ENCODE results near the gene KCNH4. TPM values are rescaled to one million over a fixed set of nuclear protein-coding genes. Genes with fewer than 3 reads are reported as not detected.
"Not testable (repeated sequence)": the region's sequence is repeated elsewhere in the genome, so short reads cannot be mapped to it uniquely, and the experiment has no call there.

The KCNH4 gene
- total and polyA plus RNA-seq, 4 donors = 0.30 to 2.1 (median 0.78) TPM

- peaks cover 26% of the 10 kb centered on the region for H3K4me1 ChIP-seq (ENCODE audit: control insufficient read depth, insufficient read depth, low read length)
- 71% methylated on average over 8 of the region's 8 CpGs for WGBS (ENCODE audit: insufficient coverage)
- peaks cover 17% of the 10 kb centered on the region for H3K36me3 ChIP-seq (ENCODE audit: control insufficient read depth, insufficient read depth, low read length)
- H3K4me3 ChIP-seq (ENCODE audit: low read depth, low read length) = no peak overlapping the region
- no peak overlapping the region for H3K27ac ChIP-seq (ENCODE audit: low read depth, low read length)
- no peaks in the 10 kb centered on the region for H3K9me3 ChIP-seq (ENCODE audit: control insufficient read depth, insufficient read depth, low read length)
- no peak for DNase-seq (ENCODE audit: low read depth in 4 of 6, low spot score in 6 of 6)
- no peaks in the 10 kb centered on the region for H3K27me3 ChIP-seq (ENCODE audit: control insufficient read depth, insufficient read depth, low read length)
These were observed 39.6 kb downstream of the KCNH4 start for GRCh38 chr17:42141382-42141781.

GRCh38 chr17:42140690-42141089 lies 40.3 kb downstream of the KCNH4 start:
- WGBS (ENCODE audit: insufficient coverage) = 100% methylated on average over 4 of the region's 7 CpGs
- peaks cover 17% of the 10 kb centered on the region for H3K36me3 ChIP-seq (ENCODE audit: control insufficient read depth, insufficient read depth, low read length)
- not testable (repeated sequence) for H3K27me3 ChIP-seq (ENCODE audit: control insufficient read depth, insufficient read depth, low read length); DNase-seq (ENCODE audit: low read depth in 4 of 6, low spot score in 6 of 6); H3K9me3 ChIP-seq (ENCODE audit: control insufficient read depth, insufficient read depth, low read length); H3K27ac ChIP-seq (ENCODE audit: low read depth, low read length); H3K4me3 ChIP-seq (ENCODE audit: low read depth, low read length)
- H3K4me1 ChIP-seq (ENCODE audit: control insufficient read depth, insufficient read depth, low read length) = peaks cover 26% of the 10 kb centered on the region

- DNase-seq (ENCODE audit: low read depth in 4 of 6, low spot score in 6 of 6) = no peak
- Histone ChIP-seq H3K27ac (ENCODE audit: low read depth, low read length) (no peak overlapping the region), H3K4me3 (ENCODE audit: low read depth, low read length) (no peak overlapping the region), H3K27me3 (ENCODE audit: control insufficient read depth, insufficient read depth, low read length) (no peaks in the 10 kb centered on the region), H3K9me3 (ENCODE audit: control insufficient read depth, insufficient read depth, low read length) (no peaks in the 10 kb centered on the region), H3K4me1 (ENCODE audit: control insufficient read depth, insufficient read depth, low read length) (peaks cover 27% of the 10 kb centered on the region), H3K36me3 (ENCODE audit: control insufficient read depth, insufficient read depth, low read length) (peaks cover 10% of the 10 kb centered on the region)
- 84% methylated on average over 6 of the region's 7 CpGs for WGBS (ENCODE audit: insufficient coverage)
These were observed 42.0 kb downstream of the KCNH4 start for GRCh38 chr17:42138749-42139492.

GRCh38 chr17:42136654-42137051 lies 44.3 kb downstream of the KCNH4 start:
- Histone ChIP-seq H3K36me3 (ENCODE audit: control insufficient read depth, insufficient read depth, low read length) (peaks cover 3% of the 10 kb centered on the region), H3K27me3 (ENCODE audit: control insufficient read depth, insufficient read depth, low read length) (no peaks in the 10 kb centered on the region), H3K9me3 (ENCODE audit: control insufficient read depth, insufficient read depth, low read length) (no peaks in the 10 kb centered on the region), H3K27ac (ENCODE audit: low read depth, low read length) (no peak overlapping the region), H3K4me1 (ENCODE audit: control insufficient read depth, insufficient read depth, low read length) (peaks cover 36% of the 10 kb centered on the region), H3K4me3 (ENCODE audit: low read depth, low read length) (no peak overlapping the region)
- DNase-seq (ENCODE audit: low read depth in 4 of 6, low spot score in 6 of 6) = no peak
- 100% methylated on average over 2 of the region's 3 CpGs for WGBS (ENCODE audit: insufficient coverage)

- no peaks in the 10 kb centered on the region for H3K9me3 ChIP-seq (ENCODE audit: control insufficient read depth, insufficient read depth, low read length)
- no peaks in the 10 kb centered on the region for H3K27me3 ChIP-seq (ENCODE audit: control insufficient read depth, insufficient read depth, low read length)
- H3K4me3 ChIP-seq (ENCODE audit: low read depth, low read length) = no peak overlapping the region
- no peak overlapping the region for H3K27ac ChIP-seq (ENCODE audit: low read depth, low read length)
- peaks cover 43% of the 10 kb centered on the region for H3K4me1 ChIP-seq (ENCODE audit: control insufficient read depth, insufficient read depth, low read length)
- 82% methylated on average over 9 of the region's 15 CpGs for WGBS (ENCODE audit: insufficient coverage)
- peaks cover 7% of the 10 kb centered on the region for H3K36me3 ChIP-seq (ENCODE audit: control insufficient read depth, insufficient read depth, low read length)
- DNase-seq (ENCODE audit: low read depth in 4 of 6, low spot score in 6 of 6) = no peak
These were observed 45.0 kb downstream of the KCNH4 start for GRCh38 chr17:42135664-42136653.

GRCh38 chr17:42135151-42135550 lies 45.8 kb downstream of the KCNH4 start:
- no peak overlapping the region for H3K27ac ChIP-seq (ENCODE audit: low read depth, low read length)
- no peaks in the 10 kb centered on the region for H3K9me3 ChIP-seq (ENCODE audit: control insufficient read depth, insufficient read depth, low read length)
- H3K36me3 ChIP-seq (ENCODE audit: control insufficient read depth, insufficient read depth, low read length) = peaks cover 13% of the 10 kb centered on the region
- H3K4me3 ChIP-seq (ENCODE audit: low read depth, low read length) = no peak overlapping the region
- no peak for DNase-seq (ENCODE audit: low read depth in 4 of 6, low spot score in 6 of 6)
- peaks cover 51% of the 10 kb centered on the region for H3K4me1 ChIP-seq (ENCODE audit: control insufficient read depth, insufficient read depth, low read length)
- WGBS (ENCODE audit: insufficient coverage) = 92% methylated on average over 2 of the region's 6 CpGs
- H3K27me3 ChIP-seq (ENCODE audit: control insufficient read depth, insufficient read depth, low read length) = no peaks in the 10 kb centered on the region

GRCh38 chr17:42133461-42134041 lies 47.4 kb downstream of the KCNH4 start:
- Histone ChIP-seq H3K4me3 (ENCODE audit: low read depth, low read length) (no peak overlapping the region), H3K9me3 (ENCODE audit: control insufficient read depth, insufficient read depth, low read length) (no peaks in the 10 kb centered on the region), H3K36me3 (ENCODE audit: control insufficient read depth, insufficient read depth, low read length) (peaks cover 29% of the 10 kb centered on the region), H3K4me1 (ENCODE audit: control insufficient read depth, insufficient read depth, low read length) (peaks cover 42% of the 10 kb centered on the region), H3K27ac (ENCODE audit: low read depth, low read length) (peak overlapping the region; percentile 70), H3K27me3 (ENCODE audit: control insufficient read depth, insufficient read depth, low read length) (no peaks in the 10 kb centered on the region)
- 32% methylated on average over 4 of the region's 4 CpGs for WGBS (ENCODE audit: insufficient coverage)
- DNase-seq (ENCODE audit: low read depth in 4 of 6, low spot score in 6 of 6) = peak in 1 of 6 donors; percentile 82

- H3K27ac ChIP-seq (ENCODE audit: low read depth, low read length) = peak overlapping the region; percentile 72
- peaks cover 35% of the 10 kb centered on the region for H3K36me3 ChIP-seq (ENCODE audit: control insufficient read depth, insufficient read depth, low read length)
- no peaks in the 10 kb centered on the region for H3K9me3 ChIP-seq (ENCODE audit: control insufficient read depth, insufficient read depth, low read length)
- 27% methylated on average over 3 of the region's 3 CpGs for WGBS (ENCODE audit: insufficient coverage)
- DNase-seq (ENCODE audit: low read depth in 4 of 6, low spot score in 6 of 6) = peak in 2 of 6 donors; percentile 67 to 76
- no peaks in the 10 kb centered on the region for H3K27me3 ChIP-seq (ENCODE audit: control insufficient read depth, insufficient read depth, low read length)
- H3K4me3 ChIP-seq (ENCODE audit: low read depth, low read length) = no peak overlapping the region
- peaks cover 37% of the 10 kb centered on the region for H3K4me1 ChIP-seq (ENCODE audit: control insufficient read depth, insufficient read depth, low read length)
These were observed 48.0 kb downstream of the KCNH4 start for GRCh38 chr17:42132941-42133340.

GRCh38 chr17:42131981-42132432 lies 48.9 kb downstream of the KCNH4 start:
- Histone ChIP-seq H3K27me3 (ENCODE audit: control insufficient read depth, insufficient read depth, low read length) (no peaks in the 10 kb centered on the region), H3K9me3 (ENCODE audit: control insufficient read depth, insufficient read depth, low read length) (no peaks in the 10 kb centered on the region), H3K4me3 (ENCODE audit: low read depth, low read length) (no peak overlapping the region), H3K27ac (ENCODE audit: low read depth, low read length) (peak overlapping the region; percentile 72), H3K4me1 (ENCODE audit: control insufficient read depth, insufficient read depth, low read length) (peaks cover 37% of the 10 kb centered on the region), H3K36me3 (ENCODE audit: control insufficient read depth, insufficient read depth, low read length) (peaks cover 42% of the 10 kb centered on the region)
- peak in 2 of 6 donors; percentile 9 to 45 for DNase-seq (ENCODE audit: low read depth in 4 of 6, low spot score in 6 of 6)
- WGBS (ENCODE audit: insufficient coverage) = 67% methylated on average over 1 of the region's 4 CpGs

All from spinal cord (tissue), 10 donors.